Measurements from ENCODE around the gene CFAP299.
"Not testable (repeated sequence)": the region's sequence is repeated elsewhere in the genome, so short reads cannot be mapped to it uniquely, and the experiment has no call there.

Gene CFAP299

DNA sequence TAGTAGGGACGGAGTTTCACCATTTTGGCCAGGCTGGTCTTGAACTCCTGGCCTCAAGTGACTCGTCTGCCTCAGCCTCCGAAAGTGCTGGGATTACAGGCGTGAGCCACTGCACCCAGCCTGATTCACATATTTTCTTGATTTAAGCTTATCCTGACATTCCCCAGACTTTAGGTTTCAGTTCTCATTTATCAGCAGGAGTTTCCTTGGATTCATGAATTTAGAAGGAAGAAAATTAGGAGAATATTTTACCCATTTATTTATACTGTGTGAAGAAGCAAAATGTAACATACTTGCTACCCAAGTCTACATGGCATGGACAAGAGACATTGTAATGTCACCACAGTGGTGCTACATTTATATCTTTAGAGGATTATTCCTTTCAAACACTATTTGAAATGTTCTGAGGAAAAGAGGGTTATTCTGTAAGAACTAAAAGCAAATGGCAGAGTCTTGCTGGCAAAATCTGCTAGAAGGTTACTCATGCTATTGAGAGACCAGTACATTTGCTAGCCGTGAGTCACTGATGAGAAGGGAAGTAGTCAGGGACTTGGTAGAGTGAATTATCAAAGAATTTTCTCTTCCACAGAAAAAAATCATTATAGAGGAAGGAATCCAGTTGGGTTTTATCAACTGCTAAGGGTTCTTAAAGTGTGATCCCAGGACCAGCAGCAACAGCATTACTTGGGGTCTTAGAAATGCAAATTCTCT, 26.1 kb upstream of the CFAP299 start:
- DNase-seq (ENCODE audit: low spot score in 2 of 2) (no peak), ATAC-seq (replicated peaks; ENCODE audit: extremely low read depth, poor library complexity, severe bottlenecking) (no peak)
- Mint-ChIP-seq H3K9me3 (no peaks in the 10 kb centered on the region), H3K4me3 (no peak overlapping the region), H3K27me3 (peaks cover 53% of the 10 kb centered on the region), H3K4me1 (no peaks in the 10 kb centered on the region), H3K36me3 (ENCODE audit: insufficient read depth) (no peaks in the 10 kb centered on the region), H3K27ac (ENCODE audit: low read depth) (no peak overlapping the region)

DNA sequence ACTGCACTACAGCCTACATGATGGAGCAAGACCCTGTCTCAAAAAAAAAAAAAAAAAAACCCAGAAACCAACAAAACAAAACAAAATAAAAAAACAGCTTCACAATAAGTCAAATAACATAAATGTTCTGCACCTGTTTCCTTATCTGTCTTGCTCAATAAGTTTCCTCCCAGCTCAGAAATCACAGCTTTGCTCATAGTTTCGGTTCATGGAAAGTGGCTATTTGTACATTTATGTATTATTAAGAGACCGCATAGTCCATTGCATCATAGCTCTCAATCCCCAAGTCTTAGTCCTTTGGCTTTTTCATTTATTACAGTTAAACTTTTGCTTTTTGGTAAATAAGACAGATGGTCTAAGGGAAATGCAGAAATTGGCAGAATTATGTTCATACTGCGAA, 24.4 kb upstream of the CFAP299 start:
- Mint-ChIP-seq H3K4me1 (no peaks in the 10 kb centered on the region), H3K36me3 (ENCODE audit: insufficient read depth) (no peaks in the 10 kb centered on the region), H3K4me3 (no peak overlapping the region), H3K9me3 (no peaks in the 10 kb centered on the region), H3K27me3 (peaks cover 50% of the 10 kb centered on the region), H3K27ac (ENCODE audit: low read depth) (no peak overlapping the region)
- ATAC-seq (replicated peaks; ENCODE audit: extremely low read depth, poor library complexity, severe bottlenecking) (no peak), DNase-seq (ENCODE audit: low spot score in 2 of 2) (no peak)

DNA sequence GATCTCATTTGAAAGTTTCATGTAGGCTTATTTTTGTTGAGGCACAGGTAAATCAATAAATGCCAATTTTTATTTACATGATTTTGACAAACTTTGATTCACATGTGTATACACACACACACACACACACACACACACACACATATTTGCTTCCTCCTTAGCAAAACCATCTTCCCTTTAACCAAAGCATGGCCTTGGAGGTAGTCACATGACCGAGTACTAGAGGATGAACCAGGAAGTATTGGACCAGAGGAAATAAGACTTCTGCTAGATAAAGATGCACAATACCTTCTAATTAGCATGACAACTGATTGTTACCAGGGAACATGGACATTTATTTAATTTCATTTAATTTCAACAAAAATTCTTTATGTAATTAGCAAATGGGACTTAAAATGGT, 23.4 kb upstream of the CFAP299 start:
- H3K9me3 Mint-ChIP-seq = no peaks in the 10 kb centered on the region
- DNase-seq (ENCODE audit: low spot score in 2 of 2) = no peak
- no peaks in the 10 kb centered on the region for H3K36me3 Mint-ChIP-seq (ENCODE audit: insufficient read depth)
- H3K4me1 Mint-ChIP-seq = no peaks in the 10 kb centered on the region
- H3K4me3 Mint-ChIP-seq = no peak overlapping the region
- no peak overlapping the region for H3K27ac Mint-ChIP-seq (ENCODE audit: low read depth)
- H3K27me3 Mint-ChIP-seq = peaks cover 41% of the 10 kb centered on the region
- ATAC-seq (replicated peaks; ENCODE audit: extremely low read depth, poor library complexity, severe bottlenecking) = no peak

DNA sequence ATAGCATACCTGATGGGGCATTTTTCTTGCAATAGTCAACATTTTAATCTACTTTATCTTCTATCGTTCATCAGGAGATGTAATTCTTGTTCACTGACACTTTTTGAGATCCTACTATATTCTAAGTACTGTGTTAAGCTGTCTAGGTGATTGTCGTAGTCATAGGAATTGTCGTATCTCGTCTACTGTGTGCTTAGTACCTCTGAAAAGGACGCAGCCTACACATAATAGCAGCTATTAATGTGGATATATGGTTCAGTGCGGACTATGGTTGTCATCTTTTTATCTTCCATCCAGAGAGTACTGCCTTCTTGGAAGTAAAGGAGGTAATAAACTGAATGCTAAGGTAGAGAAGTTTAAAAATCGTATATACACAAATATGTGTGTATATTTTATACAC, 21.9 kb upstream of the CFAP299 start:
- Mint-ChIP-seq H3K9me3 (no peaks in the 10 kb centered on the region), H3K4me3 (no peak overlapping the region), H3K27me3 (peaks cover 26% of the 10 kb centered on the region), H3K27ac (ENCODE audit: low read depth) (no peak overlapping the region), H3K4me1 (no peaks in the 10 kb centered on the region), H3K36me3 (ENCODE audit: insufficient read depth) (no peaks in the 10 kb centered on the region)
- DNase-seq (ENCODE audit: low spot score in 2 of 2) (no peak), ATAC-seq (replicated peaks; ENCODE audit: extremely low read depth, poor library complexity, severe bottlenecking) (no peak)

DNA sequence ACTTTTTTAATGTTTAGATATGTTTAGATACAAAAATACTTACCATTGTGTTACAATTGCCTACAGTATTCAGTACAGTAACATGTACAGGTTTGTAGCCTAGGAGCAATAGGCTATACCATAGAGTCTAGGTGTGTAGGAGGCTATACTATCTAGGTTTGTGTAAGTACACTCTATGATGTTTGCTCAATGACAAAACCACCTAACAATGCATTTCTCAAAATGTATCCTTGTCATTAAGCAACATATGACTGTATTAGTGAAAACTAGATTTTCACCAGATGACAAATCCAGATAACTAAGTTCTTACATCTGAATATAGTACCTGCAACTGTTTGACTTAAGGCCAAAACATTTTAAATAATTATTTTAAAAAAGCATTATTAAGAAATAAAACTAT, 19.7 kb upstream of the CFAP299 start:
- H3K9me3 Mint-ChIP-seq = not testable (repeated sequence)

DNA sequence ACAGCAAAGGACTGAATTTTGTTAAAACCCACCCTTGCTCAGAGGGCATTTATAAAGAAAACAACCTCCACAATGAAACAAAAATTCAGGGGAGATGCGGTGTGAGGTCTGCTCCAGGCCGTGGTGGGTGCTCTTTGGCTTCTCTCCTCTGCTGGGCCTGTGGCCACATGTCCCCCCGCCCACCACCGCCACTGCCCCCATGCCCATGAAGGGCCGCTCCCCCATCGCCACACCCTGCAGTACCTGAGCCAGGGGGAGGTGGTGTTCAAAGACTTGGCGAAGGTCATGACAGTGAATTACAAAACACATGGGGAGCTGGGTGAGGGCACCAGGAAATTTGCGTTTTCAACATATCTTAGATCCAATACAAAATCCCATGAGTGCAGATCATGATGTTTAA, 14.2 kb upstream of the CFAP299 start:
- Mint-ChIP-seq H3K27me3 (peaks cover 29% of the 10 kb centered on the region), H3K4me3 (no peak overlapping the region), H3K27ac (ENCODE audit: low read depth) (no peak overlapping the region), H3K9me3 (no peaks in the 10 kb centered on the region), H3K36me3 (ENCODE audit: insufficient read depth) (no peaks in the 10 kb centered on the region), H3K4me1 (no peaks in the 10 kb centered on the region)
- ATAC-seq (replicated peaks; ENCODE audit: extremely low read depth, poor library complexity, severe bottlenecking) (no peak), DNase-seq (ENCODE audit: low spot score in 2 of 2) (no peak)

More for the DNA sequence above, 19.7 kb upstream of the CFAP299 start:
- not testable (repeated sequence) for DNase-seq (ENCODE audit: low spot score in 2 of 2); H3K36me3 Mint-ChIP-seq (ENCODE audit: insufficient read depth); H3K4me3 Mint-ChIP-seq; ATAC-seq (replicated peaks; ENCODE audit: extremely low read depth, poor library complexity, severe bottlenecking); H3K4me1 Mint-ChIP-seq; H3K27ac Mint-ChIP-seq (ENCODE audit: low read depth)
- H3K27me3 Mint-ChIP-seq = peaks cover 11% of the 10 kb centered on the region

DNA sequence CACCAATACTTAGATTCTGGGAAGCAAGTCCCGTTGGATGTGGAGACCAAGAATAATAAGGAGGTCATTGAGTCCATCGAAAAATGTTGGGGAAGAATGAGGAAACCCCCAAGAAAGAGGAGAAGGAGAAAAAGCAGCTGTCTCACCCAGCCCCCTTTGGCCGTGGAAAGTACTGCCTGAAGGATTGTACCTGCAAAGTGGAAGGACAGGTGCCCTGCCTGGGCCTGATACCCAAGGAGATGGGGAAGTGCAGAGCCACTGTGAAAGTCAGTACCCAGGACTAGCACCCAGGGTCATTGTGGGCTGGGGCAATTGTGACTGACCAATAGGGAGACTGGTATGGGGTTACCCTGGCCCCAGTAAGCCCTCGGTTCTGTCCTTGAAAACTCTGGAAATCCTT, 13.8 kb upstream of the CFAP299 start:
- Mint-ChIP-seq H3K4me1 (no peaks in the 10 kb centered on the region), H3K27ac (ENCODE audit: low read depth) (no peak overlapping the region), H3K36me3 (ENCODE audit: insufficient read depth) (no peaks in the 10 kb centered on the region), H3K9me3 (no peaks in the 10 kb centered on the region), H3K27me3 (peaks cover 29% of the 10 kb centered on the region), H3K4me3 (no peak overlapping the region)
- no peak for DNase-seq (ENCODE audit: low spot score in 2 of 2)
- ATAC-seq (replicated peaks; ENCODE audit: extremely low read depth, poor library complexity, severe bottlenecking) = no peak

DNA sequence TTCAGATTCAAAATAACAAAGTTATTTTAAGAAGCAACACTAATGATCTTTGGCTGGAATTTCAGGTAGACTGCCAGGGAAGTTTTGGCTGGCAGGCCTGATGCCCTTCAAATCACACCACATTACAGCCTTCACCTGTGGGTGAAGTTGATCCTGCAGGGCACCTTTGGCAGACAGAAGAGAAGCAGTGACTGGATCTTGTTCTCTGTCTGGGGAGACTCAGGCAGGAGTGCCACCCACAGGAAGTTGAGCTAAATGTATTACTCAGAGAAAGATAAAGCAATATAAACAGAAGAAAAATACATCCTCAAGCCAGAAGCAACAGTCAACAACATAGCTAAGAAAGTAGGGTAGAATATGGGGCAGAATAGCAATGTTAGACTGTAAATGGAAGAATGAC, 12.8 kb upstream of the CFAP299 start:
- Mint-ChIP-seq H3K9me3 (no peaks in the 10 kb centered on the region), H3K27ac (ENCODE audit: low read depth) (no peak overlapping the region), H3K27me3 (peaks cover 29% of the 10 kb centered on the region), H3K4me3 (no peak overlapping the region), H3K36me3 (ENCODE audit: insufficient read depth) (no peaks in the 10 kb centered on the region), H3K4me1 (no peaks in the 10 kb centered on the region)
- ATAC-seq (replicated peaks; ENCODE audit: extremely low read depth, poor library complexity, severe bottlenecking) = no peak
- no peak for DNase-seq (ENCODE audit: low spot score in 2 of 2)

DNA sequence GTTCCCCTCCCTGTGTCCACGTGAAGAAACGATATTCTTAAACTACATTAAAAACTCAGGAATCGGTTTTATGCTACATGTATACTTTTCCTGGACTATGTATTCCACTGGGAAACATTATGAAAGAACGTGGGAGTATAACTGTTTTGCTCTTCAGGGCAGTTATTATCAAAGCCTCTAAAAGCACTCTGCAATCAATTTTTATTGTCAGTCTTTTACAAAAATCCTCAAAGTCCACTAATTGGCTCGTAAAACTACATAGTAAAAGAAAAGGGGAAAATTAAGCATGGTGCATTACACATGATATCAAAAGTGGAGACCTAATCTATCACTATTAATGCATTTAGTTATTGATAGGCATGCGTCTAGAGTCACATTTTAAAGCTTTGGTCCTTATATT, 11.4 kb upstream of the CFAP299 start:
- Mint-ChIP-seq H3K4me3 (no peak overlapping the region), H3K4me1 (no peaks in the 10 kb centered on the region), H3K27ac (ENCODE audit: low read depth) (no peak overlapping the region), H3K27me3 (peaks cover 29% of the 10 kb centered on the region), H3K9me3 (no peaks in the 10 kb centered on the region), H3K36me3 (ENCODE audit: insufficient read depth) (no peaks in the 10 kb centered on the region)
- ATAC-seq (replicated peaks; ENCODE audit: extremely low read depth, poor library complexity, severe bottlenecking) = no peak
- DNase-seq (ENCODE audit: low spot score in 2 of 2) = no peak

DNA sequence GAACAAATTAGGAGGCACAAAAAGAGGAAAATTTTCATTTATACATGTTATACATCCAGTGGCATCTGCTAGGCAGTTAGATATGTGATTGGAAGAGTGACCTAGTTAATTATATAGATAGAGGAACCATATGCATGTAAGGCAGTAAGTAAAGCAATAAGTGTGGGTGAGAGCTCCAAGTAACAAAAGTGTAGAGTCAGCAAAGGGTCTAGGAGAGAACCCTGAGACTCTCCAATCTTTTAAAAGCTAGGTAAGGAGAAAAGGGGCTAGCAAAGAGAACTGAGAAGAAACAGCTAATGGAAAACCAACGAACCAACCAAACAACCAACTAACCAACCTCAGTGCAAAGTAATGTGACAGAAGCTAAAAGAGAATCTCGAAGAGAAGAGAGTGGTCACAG, 3.8 kb upstream of the CFAP299 start:
- Mint-ChIP-seq H3K9me3 (no peaks in the 10 kb centered on the region), H3K27me3 (peaks cover 14% of the 10 kb centered on the region), H3K27ac (ENCODE audit: low read depth) (no peak overlapping the region), H3K4me1 (peaks cover 7% of the 10 kb centered on the region), H3K36me3 (ENCODE audit: insufficient read depth) (no peaks in the 10 kb centered on the region), H3K4me3 (no peak overlapping the region)
- ATAC-seq (replicated peaks; ENCODE audit: extremely low read depth, poor library complexity, severe bottlenecking) = no peak
- no peak for DNase-seq (ENCODE audit: low spot score in 2 of 2)

DNA sequence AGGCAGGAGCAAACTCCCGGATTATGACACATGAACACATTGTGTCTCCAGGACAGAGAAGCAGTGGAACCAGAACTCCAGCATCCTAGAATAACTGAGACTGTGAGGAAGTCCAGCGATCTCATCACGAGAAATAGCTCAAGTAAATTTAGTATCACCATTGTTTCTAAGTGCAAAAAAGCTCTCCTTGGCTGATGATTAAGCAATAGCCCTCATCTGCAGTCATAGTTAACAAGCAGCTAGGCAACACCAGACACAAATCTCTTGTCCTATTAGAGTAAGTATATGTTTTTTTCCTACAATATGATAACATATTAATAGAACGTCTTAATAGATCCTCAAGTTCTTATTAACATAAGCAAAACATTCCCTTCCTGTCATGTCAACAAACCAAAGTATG, 2.4 kb upstream of the CFAP299 start:
- H3K4me3 Mint-ChIP-seq = no peak overlapping the region

DNA sequence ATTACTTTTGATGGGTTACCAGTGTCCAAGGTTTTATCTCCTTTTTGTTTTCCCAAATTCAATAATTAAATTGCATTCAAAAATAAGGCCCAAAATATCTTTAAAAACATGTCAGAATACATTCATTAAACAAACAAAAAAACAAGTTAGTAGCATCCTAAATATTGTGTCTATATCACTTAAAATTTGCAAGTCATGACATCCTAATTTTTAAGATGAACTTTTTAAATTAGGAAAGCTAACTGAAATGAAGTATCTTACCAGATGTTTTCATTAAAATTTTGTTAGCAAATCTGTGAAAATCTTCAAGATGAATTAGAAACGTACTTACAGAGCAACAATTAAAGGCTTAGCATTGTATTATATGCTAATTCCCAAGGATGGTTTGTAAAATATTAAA, 962 bp upstream of the CFAP299 start:
- H3K4me3 Mint-ChIP-seq = no peak overlapping the region
- DNase-seq (ENCODE audit: low spot score in 2 of 2) = no peak
- H3K27ac Mint-ChIP-seq (ENCODE audit: low read depth) = no peak overlapping the region
- no peaks in the 10 kb centered on the region for H3K9me3 Mint-ChIP-seq
- no peaks in the 10 kb centered on the region for H3K36me3 Mint-ChIP-seq (ENCODE audit: insufficient read depth)
- no peak for ATAC-seq (replicated peaks; ENCODE audit: extremely low read depth, poor library complexity, severe bottlenecking)
- peaks cover 7% of the 10 kb centered on the region for H3K4me1 Mint-ChIP-seq
- H3K27me3 Mint-ChIP-seq = peaks cover 28% of the 10 kb centered on the region

More for the DNA sequence above, 2.4 kb upstream of the CFAP299 start:
- H3K4me1 Mint-ChIP-seq = peaks cover 7% of the 10 kb centered on the region
- no peaks in the 10 kb centered on the region for H3K9me3 Mint-ChIP-seq
- H3K27ac Mint-ChIP-seq (ENCODE audit: low read depth) = no peak overlapping the region
- no peaks in the 10 kb centered on the region for H3K36me3 Mint-ChIP-seq (ENCODE audit: insufficient read depth)
- peaks cover 14% of the 10 kb centered on the region for H3K27me3 Mint-ChIP-seq
- DNase-seq (ENCODE audit: low spot score in 2 of 2) = no peak
- ATAC-seq (replicated peaks; ENCODE audit: extremely low read depth, poor library complexity, severe bottlenecking) = no peak

DNA sequence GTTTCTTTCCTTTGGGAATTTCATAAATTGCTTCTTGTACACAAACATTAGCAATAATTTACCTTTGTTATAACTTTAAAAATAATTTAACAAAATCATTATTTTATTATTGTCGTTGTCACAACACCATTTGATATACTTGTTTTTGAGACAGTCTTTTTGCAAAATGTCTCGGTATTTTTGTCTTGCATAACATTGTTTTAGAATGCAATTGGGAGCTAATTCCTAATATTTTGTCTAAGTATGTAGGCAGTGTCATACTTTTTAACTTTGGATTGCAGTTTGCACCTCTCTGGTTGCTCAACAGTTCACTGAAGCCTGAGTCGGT, 340 bp upstream of the CFAP299 start:
- H3K36me3 Mint-ChIP-seq (ENCODE audit: insufficient read depth) = no peaks in the 10 kb centered on the region
- no peak for ATAC-seq (replicated peaks; ENCODE audit: extremely low read depth, poor library complexity, severe bottlenecking)
- peaks cover 7% of the 10 kb centered on the region for H3K4me1 Mint-ChIP-seq
- H3K9me3 Mint-ChIP-seq = no peaks in the 10 kb centered on the region
- no peak for DNase-seq (ENCODE audit: low spot score in 2 of 2)
- peak overlapping the region; percentile 73 for H3K4me3 Mint-ChIP-seq
- no peak overlapping the region for H3K27ac Mint-ChIP-seq (ENCODE audit: low read depth)
- peaks cover 28% of the 10 kb centered on the region for H3K27me3 Mint-ChIP-seq

DNA sequence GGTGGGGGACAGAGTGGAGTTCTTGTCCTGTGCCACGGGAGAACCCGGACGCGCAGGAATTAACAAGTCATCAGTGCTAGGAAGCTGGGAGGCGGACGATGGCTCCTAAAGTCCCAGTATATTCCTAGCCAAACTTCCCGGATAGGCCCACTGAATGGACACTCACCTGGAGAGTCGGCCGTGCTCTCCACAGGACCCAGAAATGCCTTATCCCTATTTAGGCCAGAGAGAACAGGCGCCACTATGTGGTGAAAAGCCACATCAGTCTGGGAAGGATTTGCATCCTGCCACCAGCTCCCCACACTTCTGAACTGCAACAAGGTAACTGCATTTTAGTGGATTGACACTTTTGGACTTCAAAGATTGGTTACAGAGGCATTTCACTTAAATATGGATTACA, 1.1 kb downstream of the CFAP299 start:
- Mint-ChIP-seq H3K27ac (ENCODE audit: low read depth) (no peak overlapping the region), H3K36me3 (ENCODE audit: insufficient read depth) (no peaks in the 10 kb centered on the region), H3K4me3 (no peak overlapping the region), H3K27me3 (peaks cover 28% of the 10 kb centered on the region), H3K9me3 (peaks cover 1% of the 10 kb centered on the region), H3K4me1 (peaks cover 7% of the 10 kb centered on the region)
- ATAC-seq (replicated peaks; ENCODE audit: extremely low read depth, poor library complexity, severe bottlenecking) = no peak
- no peak for DNase-seq (ENCODE audit: low spot score in 2 of 2)

Measured in central memory CD8-positive, alpha-beta T cell (primary cell).